HepG2 (cell line): ENCODE measurements around the gene CBLN3. TPM values are rescaled to one million over a fixed set of nuclear protein-coding genes. Genes with fewer than 3 reads are reported as not detected.

Source experiments
- ATF1 ChIP-seq: IDR thresholded peaks from 2 replicates; pipeline ENCODE4 v1.6.1; 2016; ENCODE audit warnings: mild to moderate bottlenecking, control low read depth
- KDM3A ChIP-seq: IDR thresholded peaks from 2 replicates; pipeline ENCODE4 v1.6.1; 2018; ENCODE audit warnings: low read depth, missing compliant biosample characterization
- NR2F1 ChIP-seq, 2 experiments: fragments of 450-650 bp in 1 of 2; formaldehyde crosslinking in 1 of 2; IDR thresholded peaks; 2 replicates each; pipeline versions ENCODE4 v1.5.0 to v1.6.1; 2016 to 2020; ENCODE audit warnings: mild to moderate bottlenecking in 1 of 2, missing compliant biosample characterization in 1 of 2, missing genetic modification reagents in 1 of 2, moderate library complexity in 1 of 2
- PLSCR1 ChIP-seq: sonication (generic); formaldehyde crosslinking; IDR thresholded peaks from 2 replicates; pipeline ENCODE4 v1.5.0; 2020; ENCODE audit warnings: missing genetic modification reagents, mild to moderate bottlenecking, borderline replicate concordance
- PTBP1 ChIP-seq: fragments of 200-400 bp; formaldehyde crosslinking; IDR thresholded peaks from 2 replicates; pipeline ENCODE4 v1.6.1; 2018; ENCODE audit warnings: low read length, low read depth; ENCODE audit not compliant: poor library complexity, severe bottlenecking
- SAFB2 ChIP-seq: sonication (generic); formaldehyde crosslinking; IDR thresholded peaks from 2 replicates; pipeline ENCODE4 v1.5.1; 2020; ENCODE audit warnings: missing genetic modification reagents, low read depth, mild to moderate bottlenecking, borderline replicate concordance
- SP2 ChIP-seq: sonication (generic); formaldehyde crosslinking; IDR thresholded peaks from 2 replicates; pipeline ENCODE4 v1.5.1; 2020; ENCODE audit warnings: mild to moderate bottlenecking, missing genetic modification reagents
- TBX2 ChIP-seq: sonication (generic); formaldehyde crosslinking; IDR thresholded peaks from 2 replicates; pipeline ENCODE4 v1.5.0; 2020; ENCODE audit warnings: missing genetic modification reagents, mild to moderate bottlenecking, borderline replicate concordance
- ZFY ChIP-seq: sonication (generic); formaldehyde crosslinking; IDR thresholded peaks from 2 replicates; pipeline ENCODE4 v1.4.0; 2020; ENCODE audit warnings: missing genetic modification reagents
- ZMYM4 ChIP-seq: sonication (generic); formaldehyde crosslinking; IDR thresholded peaks from 2 replicates; pipeline ENCODE4 v1.8.1; 2023; ENCODE audit warnings: mild to moderate bottlenecking, missing genetic modification reagents
- ZNF296 ChIP-seq: sonication (generic); formaldehyde crosslinking; conservative IDR thresholded peaks from 2 replicates; pipeline ENCODE4 v1.5.0; 2020; ENCODE audit warnings: mild to moderate bottlenecking, missing genetic modification reagents
- ZNF513 ChIP-seq: sonication (generic); formaldehyde crosslinking; conservative IDR thresholded peaks from 2 replicates; pipeline ENCODE4 v1.5.0; 2020; ENCODE audit warnings: missing genetic modification reagents
- ZNF557 ChIP-seq: sonication (generic); formaldehyde crosslinking; IDR thresholded peaks from 2 replicates; pipeline ENCODE4 v1.4.0; 2020; ENCODE audit warnings: missing genetic modification reagents
- ZNF572 ChIP-seq: sonication (generic); formaldehyde crosslinking; IDR thresholded peaks from 2 replicates; pipeline ENCODE4 v1.5.1; 2020; ENCODE audit warnings: mild to moderate bottlenecking, missing genetic modification reagents
- ZNF720 ChIP-seq: sonication (generic); formaldehyde crosslinking; IDR thresholded peaks from 2 replicates; pipeline ENCODE4 v1.4.0; 2020; ENCODE audit warnings: missing genetic modification reagents
- ZNF740 ChIP-seq: sonication (generic); formaldehyde crosslinking; IDR thresholded peaks from 2 replicates; pipeline ENCODE4 v1.4.0; 2020; ENCODE audit warnings: missing genetic modification reagents
- ZNF878 ChIP-seq: sonication (generic); formaldehyde crosslinking; IDR thresholded peaks from 2 replicates; pipeline ENCODE4 v1.8.1; 2023; ENCODE audit warnings: mild to moderate bottlenecking, missing genetic modification reagents, moderate library complexity
- ZNF891 ChIP-seq: sonication (generic); formaldehyde crosslinking; IDR thresholded peaks from 2 replicates; pipeline ENCODE4 v1.5.0; 2020; ENCODE audit warnings: mild to moderate bottlenecking, missing genetic modification reagents
- ZSCAN9 ChIP-seq: IDR thresholded peaks from 2 replicates; pipeline ENCODE4 v1.6.1; 2016; ENCODE audit warnings: borderline replicate concordance
- polyA plus RNA-seq, 8 experiments: library from polyadenylated mRNA; depleted of rRNA in 3 of 8; stranded (reverse) in 7 of 8; unstranded in 1 of 8; fragments of >200 nt; fragmentation: Illumina TruSeq in 4 of 8; extraction: Trizol in 4 of 8; gene quantifications; 2 replicates each; pipeline versions ENCODE4 v1.2.1 to v1.2.3, GENCODE V29; 2011 to 2016; ENCODE audit warnings: low read depth in 4 of 8, missing spikeins in 1 of 8, mixed read lengths in 1 of 8; ENCODE audit not compliant: insufficient read depth in 1 of 8
- total RNA-seq, 5 experiments: library from RNA; depleted of rRNA; stranded (reverse); fragments of >200 nt; fragmentation: Illumina TruSeq; extraction: Trizol; gene quantifications; 2 replicates each; pipeline ENCODE4 v1.2.3, GENCODE V29; 2016; ENCODE audit warnings: low read depth in 1 of 5
- TF ChIP-seq, protein P1 (sequence below): sonication (generic); formaldehyde crosslinking; IDR thresholded peaks from 2 replicates; pipeline ENCODE4 v1.5.1; 2020; ENCODE audit warnings: mild to moderate bottlenecking, missing genetic modification reagents
- TF ChIP-seq, protein P2 (sequence below): sonication (generic); formaldehyde crosslinking; IDR thresholded peaks from 2 replicates; pipeline ENCODE4 v1.4.0; 2020; ENCODE audit warnings: mild to moderate bottlenecking, low read depth, missing genetic modification reagents

The CBLN3 gene
- total and polyA plus RNA-seq, 2 of the 13 experiments (the other 11 are each of a cell fraction or from before 2014, with no cell fraction given), result 0.66 to 0.98 TPM

- TF ChIP-seq, protein P1, sequence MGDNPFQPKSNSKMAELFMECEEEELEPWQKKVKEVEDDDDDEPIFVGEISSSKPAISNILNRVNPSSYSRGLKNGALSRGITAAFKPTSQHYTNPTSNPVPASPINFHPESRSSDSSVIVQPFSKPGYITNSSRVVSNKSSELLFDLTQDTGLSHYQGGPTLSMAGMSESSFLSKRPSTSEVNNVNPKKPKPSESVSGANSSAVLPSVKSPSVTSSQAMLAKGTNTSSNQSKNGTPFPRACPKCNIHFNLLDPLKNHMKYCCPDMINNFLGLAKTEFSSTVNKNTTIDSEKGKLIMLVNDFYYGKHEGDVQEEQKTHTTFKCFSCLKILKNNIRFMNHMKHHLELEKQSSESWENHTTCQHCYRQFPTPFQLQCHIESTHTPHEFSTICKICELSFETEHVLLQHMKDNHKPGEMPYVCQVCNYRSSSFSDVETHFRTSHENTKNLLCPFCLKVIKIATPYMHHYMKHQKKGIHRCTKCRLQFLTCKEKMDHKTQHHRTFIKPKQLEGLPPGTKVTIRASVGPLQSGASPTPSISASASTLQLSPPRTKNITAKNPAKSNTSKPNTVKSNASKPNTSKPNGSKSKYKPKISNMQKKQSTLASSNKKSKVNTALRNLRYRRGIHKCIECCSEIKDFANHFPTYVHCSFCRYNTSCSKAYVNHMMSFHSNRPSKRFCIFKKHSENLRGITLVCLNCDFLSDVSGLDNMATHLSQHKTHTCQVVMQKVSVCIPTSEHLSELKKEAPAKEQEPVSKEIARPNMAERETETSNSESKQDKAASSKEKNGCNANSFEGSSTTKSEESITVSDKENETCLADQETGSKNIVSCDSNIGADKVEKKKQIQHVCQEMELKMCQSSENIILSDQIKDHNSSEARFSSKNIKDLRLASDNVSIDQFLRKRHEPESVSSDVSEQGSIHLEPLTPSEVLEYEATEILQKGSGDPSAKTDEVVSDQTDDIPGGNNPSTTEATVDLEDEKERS, result peak; percentile 93
- TF ChIP-seq ZNF513 (0 out of 2 replicates have a peak, but pooled peaks have one; percentile 24), PLSCR1 (no peak), NR2F1 (CRISPR knock-in tag; IDR thresholded peaks at IDR 0.05) (no peak; a peak in 1 of 4 replicates), ZMYM4 (CRISPR knock-in tag) (no peak), PTBP1 (no peak), ZNF572 (no peak), ATF1 (CRISPR knock-in tag) (no peak), ZNF296 (CRISPR knock-in tag) (no peak), ZNF891 (CRISPR knock-in tag) (no peak), ZFY (no peak), SP2 (CRISPR knock-in tag) (no peak), TBX2 (CRISPR knock-in tag) (0 out of 2 replicates have a peak, but pooled peaks have one; percentile 36), ZNF720 (CRISPR knock-in tag) (no peak), ZNF878 (no peak), ZSCAN9 (CRISPR knock-in tag) (no peak), KDM3A (CRISPR knock-in tag) (no peak), ZNF557 (CRISPR knock-in tag) (0 out of 2 replicates have a peak, but pooled peaks have one; percentile 8), ZNF740 (CRISPR knock-in tag) (no peak; the same call in 1 of the 2 replicates), SAFB2 (CRISPR knock-in tag) (no peak)
- TF ChIP-seq, protein P2, sequence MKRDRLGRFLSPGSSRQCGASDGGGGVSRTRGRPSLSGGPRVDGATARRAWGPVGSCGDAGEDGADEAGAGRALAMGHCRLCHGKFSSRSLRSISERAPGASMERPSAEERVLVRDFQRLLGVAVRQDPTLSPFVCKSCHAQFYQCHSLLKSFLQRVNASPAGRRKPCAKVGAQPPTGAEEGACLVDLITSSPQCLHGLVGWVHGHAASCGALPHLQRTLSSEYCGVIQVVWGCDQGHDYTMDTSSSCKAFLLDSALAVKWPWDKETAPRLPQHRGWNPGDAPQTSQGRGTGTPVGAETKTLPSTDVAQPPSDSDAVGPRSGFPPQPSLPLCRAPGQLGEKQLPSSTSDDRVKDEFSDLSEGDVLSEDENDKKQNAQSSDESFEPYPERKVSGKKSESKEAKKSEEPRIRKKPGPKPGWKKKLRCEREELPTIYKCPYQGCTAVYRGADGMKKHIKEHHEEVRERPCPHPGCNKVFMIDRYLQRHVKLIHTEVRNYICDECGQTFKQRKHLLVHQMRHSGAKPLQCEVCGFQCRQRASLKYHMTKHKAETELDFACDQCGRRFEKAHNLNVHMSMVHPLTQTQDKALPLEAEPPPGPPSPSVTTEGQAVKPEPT, result peak; percentile 88
Measured at GRCh38 chr14:24430682-24431568, 1.5 kb upstream of the CBLN3 start (continued).
